SJCRH30 (cell line): Measurements from ENCODE around the gene NUPR1. TPM values are rescaled to one million over a fixed set of nuclear protein-coding genes. Genes with fewer than 3 reads are reported as not detected.
"Not testable (repeated sequence)": the region's sequence is repeated elsewhere in the genome, so short reads cannot be mapped to it uniquely, and the experiment has no call there.

Experiments used
- DNase-seq, 2 experiments: peaks; one replicate each; pipeline ENCODE4 v3.0.0-alpha.2; 2015 to 2020
- H3K27ac ChIP-seq: fragments of 250-450 bp; sonication (Bioruptor Pico); 2 replicates; pipeline ENCODE4 v1.5.1; 2020; ENCODE audit warnings: mild to moderate bottlenecking, moderate library complexity
- H3K27me3 ChIP-seq: fragments of 250-450 bp; sonication (Bioruptor Pico); 2 replicates; pipeline ENCODE4 v1.5.1; 2020; ENCODE audit warnings: mild to moderate bottlenecking, moderate library complexity
- H3K36me3 ChIP-seq: fragments of 250-450 bp; sonication (Bioruptor Pico); 2 replicates; pipeline ENCODE4 v1.5.1; 2020; ENCODE audit warnings: mild to moderate bottlenecking, moderate library complexity
- H3K4me1 ChIP-seq: fragments of 250-450 bp; sonication (Bioruptor Pico); 2 replicates; pipeline ENCODE4 v1.5.1; 2020; ENCODE audit warnings: mild to moderate bottlenecking, moderate library complexity
- H3K4me3 ChIP-seq: fragments of 250-450 bp; sonication (Bioruptor Pico); 2 replicates; pipeline ENCODE4 v1.5.1; 2020; ENCODE audit warnings: mild to moderate bottlenecking, moderate library complexity
- H3K9me3 ChIP-seq: fragments of 250-450 bp; sonication (Bioruptor Pico); replicated peaks from 2 replicates; pipeline ENCODE4 v1.5.1; 2020; ENCODE audit warnings: mild to moderate bottlenecking, moderate library complexity
- total RNA-seq: library from RNA; depleted of rRNA; stranded (reverse); fragments of >200 nt; shearing (Covaris generic); gene quantifications from 2 replicates; pipeline ENCODE4 v1.2.3, GENCODE V29; 2014; rRNA removed

Gene NUPR1
- total RNA-seq, 1 experiment from 2014 or later = not detected

DNA sequence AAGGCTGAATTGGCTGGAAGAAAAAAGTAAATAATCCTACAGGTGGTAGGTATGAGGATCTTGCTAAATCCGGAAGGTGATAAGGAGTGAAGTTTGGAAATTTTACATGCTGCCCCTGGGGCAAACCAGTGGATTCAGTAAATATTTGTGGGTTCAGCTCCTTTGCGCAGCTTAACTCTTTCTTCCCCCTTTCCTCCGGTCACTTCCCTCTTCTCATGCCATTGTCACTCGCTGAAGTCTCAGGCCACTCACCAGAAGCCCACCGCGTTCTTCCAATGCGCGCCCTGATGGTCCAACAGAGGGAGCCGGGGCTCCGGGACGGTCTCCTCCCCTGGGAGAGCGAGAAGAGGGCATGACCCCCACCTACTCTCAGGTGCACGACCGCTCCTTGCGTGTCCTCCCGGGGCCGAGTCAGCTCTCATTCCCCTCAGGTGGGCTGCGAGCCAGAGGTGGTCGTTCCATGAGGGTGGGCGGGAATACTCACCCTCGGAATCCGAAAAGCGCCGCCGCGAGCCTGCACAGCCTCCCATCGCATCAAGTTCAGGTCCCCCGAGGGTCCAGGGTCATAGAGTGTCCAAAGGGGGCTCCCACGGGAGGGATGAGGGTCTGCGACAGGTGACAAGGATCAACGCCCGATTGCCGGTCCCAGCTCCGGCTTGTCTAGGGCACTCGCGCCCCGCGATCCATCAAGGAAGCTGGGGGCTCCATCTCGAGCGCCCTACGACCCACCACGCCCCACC is 47.4 kb downstream of the NUPR1 start:
- H3K36me3 ChIP-seq = no peaks in the 10 kb centered on the region
- H3K27me3 ChIP-seq = peaks cover 2% of the 10 kb centered on the region; the same call in 1 of the 2 replicates
- no peaks in the 10 kb centered on the region for H3K4me1 ChIP-seq
- H3K4me3 ChIP-seq = peak overlapping the region; percentile 97
- DNase-seq = peak; percentile 19 to 45
- H3K9me3 ChIP-seq = no peaks in the 10 kb centered on the region
- peak overlapping the region; percentile 95 for H3K27ac ChIP-seq

GRCh38 chr16:28486266-28486665 is 52.5 kb downstream of the NUPR1 start:
- Histone ChIP-seq H3K27ac (no peak overlapping the region), H3K27me3 (no peaks in the 10 kb centered on the region), H3K4me3 (no peak overlapping the region), H3K36me3 (no peaks in the 10 kb centered on the region), H3K4me1 (no peaks in the 10 kb centered on the region), H3K9me3 (no peaks in the 10 kb centered on the region)
- DNase-seq = no peak

GRCh38 chr16:28483361-28483760 is 55.4 kb downstream of the NUPR1 start:
- H3K27ac ChIP-seq, H3K4me3 ChIP-seq, H3K27me3 ChIP-seq, DNase-seq, H3K4me1 ChIP-seq, H3K9me3 ChIP-seq, H3K36me3 ChIP-seq: not testable (repeated sequence)

Other genes starting within 250 kb of the NUPR1 start
- gene SBK1, start 246.4 kb downstream of the NUPR1 start, total RNA-seq = 0.53 and 0.59 TPM in 2 replicates
- gene NPIPB6, start 175.5 kb downstream of the NUPR1 start, total RNA-seq = 0.20 and 1.2 TPM in 2 replicates
- 39.9 and 44.6 TPM in 2 replicates for gene EIF3CL, start 135.1 kb downstream of the NUPR1 start, total RNA-seq
- gene NPIPB7, start 66.6 kb downstream of the NUPR1 start, total RNA-seq = not detected in 2 replicates
- gene CLN3, start 46.9 kb downstream of the NUPR1 start, total RNA-seq = 7.3 and 10.2 TPM in 2 replicates
- gene APOBR, start 44.3 kb downstream of the NUPR1 start, total RNA-seq = not detected in 2 replicates
- not detected in 2 replicates for gene IL27, start 32.1 kb downstream of the NUPR1 start, total RNA-seq
- 13.1 and 14.4 TPM in 2 replicates for gene SGF29, start 14.9 kb upstream of the NUPR1 start, total RNA-seq
- gene SULT1A2, start 58.1 kb upstream of the NUPR1 start, total RNA-seq = not detected in 2 replicates
- gene SULT1A1, start 71.1 kb upstream of the NUPR1 start, total RNA-seq = 1.4 and 1.8 TPM in 2 replicates
- not detected in 2 replicates for gene NPIPB8, start 99.1 kb upstream of the NUPR1 start, total RNA-seq
- gene EIF3C, start 172.5 kb upstream of the NUPR1 start, total RNA-seq = 361 and 372 TPM in 2 replicates
- 1.1 TPM in 1 of 2 replicates, not detected in the other for gene NPIPB9, start 212.8 kb upstream of the NUPR1 start, total RNA-seq